ENCODE data around the gene TMPRSS2. TPM values are rescaled to one million over a fixed set of nuclear protein-coding genes. Genes with fewer than 3 reads are reported as not detected.

The TMPRSS2 gene
- 32.8 TPM for total RNA-seq
- 55.0 TPM for polyA plus RNA-seq (ENCODE audit: insufficient read depth, low read depth, low replicate concordance)
- long read RNA-seq, donor 1, partial matches to known transcripts, result 0 of 2 reads
- long read RNA-seq, donor 1, other reads (novel, unspliced or antisense), result 0 of 2 reads
- long read RNA-seq, donor 2, partial matches to known transcripts, result 0 of 5 reads
- long read RNA-seq, donor 2, other reads (novel, unspliced or antisense), result 0 of 5 reads
- long read RNA-seq, donor 3, transcript TMPRSS2-209 (2 exons, 633 nt), result major isoform, 5 of 7 reads
- long read RNA-seq, donor 3, partial matches to known transcripts, result 0 of 7 reads
- long read RNA-seq, donor 3, other reads (novel, unspliced or antisense), result 0 of 7 reads
- long read RNA-seq, donor 4, transcript TMPRSS2-209 (2 exons, 633 nt), result major isoform, 11 of 15 reads
- long read RNA-seq, donor 4, partial matches to known transcripts, result 0 of 15 reads
- long read RNA-seq, donor 4, other reads (novel, unspliced or antisense), result 0 of 15 reads
- long read RNA-seq, donor 5, result 0 reads
- long read RNA-seq, donor 6, partial matches to known transcripts, result 0 of 1 reads
- long read RNA-seq, donor 6, other reads (novel, unspliced or antisense), result 0 of 1 reads
- long read RNA-seq, donor 7, transcript TMPRSS2-201 (14 exons, 3,205 nt), result major isoform, 21 of 45 reads
- long read RNA-seq, donor 7, transcript TMPRSS2-202 (14 exons, 3,240 nt), result minor isoform, 8 of 45 reads
- long read RNA-seq, donor 7, partial matches to known transcripts, result 9 of 45 reads
- long read RNA-seq, donor 7, other reads (novel, unspliced or antisense), result 7 of 45 reads
- long read RNA-seq, donor 8, partial matches to known transcripts, result 0 of 3 reads
- long read RNA-seq, donor 8, other reads (novel, unspliced or antisense), result 0 of 3 reads
- long read RNA-seq, donor 9, partial matches to known transcripts, result 0 of 4 reads
- long read RNA-seq, donor 9, other reads (novel, unspliced or antisense), result 0 of 4 reads
- long read RNA-seq, donor 10, partial matches to known transcripts, result 0 of 5 reads
- long read RNA-seq, donor 10, other reads (novel, unspliced or antisense), result 0 of 5 reads

- intact Hi-C loops (cut with DNase I), result no loop called here
- no peaks in the 10 kb centered on the region for H3K9me3 ChIP-seq (ENCODE audit: control insufficient read depth in 2 of 3, insufficient read depth in 1 of 3, low read length in 3 of 3)
- FAIRE-seq (no peak), DNase-seq (peak; percentile 64 to 92 (median 81))
- peak within 1 kb of the TSS in 2 of 3 donors; percentile 80 to 93 for H3K9ac ChIP-seq (ENCODE audit: low read length in 3 of 3)
- peak within 1 kb of the TSS; percentile 94 to 95 for H3K27ac ChIP-seq (ENCODE audit: low read depth in 2 of 2, low read length in 2 of 2)
- H3K27me3 ChIP-seq (ENCODE audit: control insufficient read depth, insufficient read depth, low read length), result peaks cover 10% of the 10 kb centered on the region
- peak within 1 kb of the TSS; percentile 46 to 79 (median 76) for H3K4me3 ChIP-seq (ENCODE audit: low read length in 3 of 3)
- no peaks in the 10 kb centered on the region for H3K36me3 ChIP-seq (ENCODE audit: control insufficient read depth in 2 of 3, insufficient read depth in 3 of 3, low read length in 3 of 3)
- peaks cover 2 to 20% (median 14%) of the 10 kb centered on the region in 3 donors for H3K4me1 ChIP-seq (ENCODE audit: control insufficient read depth in 2 of 3, insufficient read depth in 2 of 3, low read depth in 1 of 3, low read length in 3 of 3)
- no peak for TF ChIP-seq CTCF (IDR thresholded peaks at IDR 0.05; ENCODE audit: borderline replicate concordance, extremely low read depth, insufficient read depth)
These were observed at the start of gene TMPRSS2 for GRCh38 chr21:41507521-41508414. Gene TMPRSS2 (minus strand): TSS chr21:41508158. CDS start chr21:41498133, 10,025 bp downstream.

GRCh38 chr21:41555057-41555456 lies 47.1 kb upstream of the TMPRSS2 start:
- no peak for TF ChIP-seq CTCF (IDR thresholded peaks at IDR 0.05; ENCODE audit: borderline replicate concordance, extremely low read depth, insufficient read depth)
- DNase-seq (no peak), FAIRE-seq (no peak)
- Histone ChIP-seq H3K4me1 (ENCODE audit: control insufficient read depth in 2 of 3, insufficient read depth in 2 of 3, low read depth in 1 of 3, low read length in 3 of 3) (no peaks in the 10 kb centered on the region), H3K27ac (ENCODE audit: low read depth in 2 of 2, low read length in 2 of 2) (no peak overlapping the region), H3K9ac (ENCODE audit: low read length in 3 of 3) (no peak overlapping the region), H3K9me3 (ENCODE audit: control insufficient read depth in 2 of 3, insufficient read depth in 1 of 3, low read length in 3 of 3) (no peaks in the 10 kb centered on the region), H3K4me3 (ENCODE audit: low read length in 3 of 3) (no peak overlapping the region), H3K27me3 (ENCODE audit: control insufficient read depth, insufficient read depth, low read length) (no peaks in the 10 kb centered on the region), H3K36me3 (ENCODE audit: control insufficient read depth in 2 of 3, insufficient read depth in 3 of 3, low read length in 3 of 3) (no peaks in the 10 kb centered on the region)
- intact Hi-C loops (cut with DNase I), result no loop called here

- FAIRE-seq, result no peak
- no peak overlapping the region for H3K27ac ChIP-seq (ENCODE audit: low read depth in 2 of 2, low read length in 2 of 2)
These were observed 44.3 kb upstream of the TMPRSS2 start for GRCh38 chr21:41552254-41552653.

More at GRCh38 chr21:41552254-41552653, 44.3 kb upstream of the TMPRSS2 start:
- Histone ChIP-seq H3K9me3 (ENCODE audit: control insufficient read depth in 2 of 3, insufficient read depth in 1 of 3, low read length in 3 of 3) (no peaks in the 10 kb centered on the region), H3K4me1 (ENCODE audit: control insufficient read depth in 2 of 3, insufficient read depth in 2 of 3, low read depth in 1 of 3, low read length in 3 of 3) (peaks cover 0 to 5% (median 0%) of the 10 kb centered on the region in 3 donors), H3K4me3 (ENCODE audit: low read length in 3 of 3) (no peak overlapping the region), H3K36me3 (ENCODE audit: control insufficient read depth in 2 of 3, insufficient read depth in 3 of 3, low read length in 3 of 3) (no peaks in the 10 kb centered on the region), H3K9ac (ENCODE audit: low read length in 3 of 3) (no peak overlapping the region), H3K27me3 (ENCODE audit: control insufficient read depth, insufficient read depth, low read length) (no peaks in the 10 kb centered on the region)
- TF ChIP-seq CTCF (IDR thresholded peaks at IDR 0.05; ENCODE audit: borderline replicate concordance, extremely low read depth, insufficient read depth), result no peak
- DNase-seq, result no peak
- intact Hi-C loops (cut with DNase I), result no loop called here

Measured in kidney (tissue), 22 donors.